ENCODE data around the gene MPDU1.
A peak's percentile ranks its signal among the peaks of the same experiment; 100 is the strongest.

The MPDU1 gene
- total RNA-seq, result 14.8 to 93.2 (median 26.1) reads per million in 9 experiments

DNA sequence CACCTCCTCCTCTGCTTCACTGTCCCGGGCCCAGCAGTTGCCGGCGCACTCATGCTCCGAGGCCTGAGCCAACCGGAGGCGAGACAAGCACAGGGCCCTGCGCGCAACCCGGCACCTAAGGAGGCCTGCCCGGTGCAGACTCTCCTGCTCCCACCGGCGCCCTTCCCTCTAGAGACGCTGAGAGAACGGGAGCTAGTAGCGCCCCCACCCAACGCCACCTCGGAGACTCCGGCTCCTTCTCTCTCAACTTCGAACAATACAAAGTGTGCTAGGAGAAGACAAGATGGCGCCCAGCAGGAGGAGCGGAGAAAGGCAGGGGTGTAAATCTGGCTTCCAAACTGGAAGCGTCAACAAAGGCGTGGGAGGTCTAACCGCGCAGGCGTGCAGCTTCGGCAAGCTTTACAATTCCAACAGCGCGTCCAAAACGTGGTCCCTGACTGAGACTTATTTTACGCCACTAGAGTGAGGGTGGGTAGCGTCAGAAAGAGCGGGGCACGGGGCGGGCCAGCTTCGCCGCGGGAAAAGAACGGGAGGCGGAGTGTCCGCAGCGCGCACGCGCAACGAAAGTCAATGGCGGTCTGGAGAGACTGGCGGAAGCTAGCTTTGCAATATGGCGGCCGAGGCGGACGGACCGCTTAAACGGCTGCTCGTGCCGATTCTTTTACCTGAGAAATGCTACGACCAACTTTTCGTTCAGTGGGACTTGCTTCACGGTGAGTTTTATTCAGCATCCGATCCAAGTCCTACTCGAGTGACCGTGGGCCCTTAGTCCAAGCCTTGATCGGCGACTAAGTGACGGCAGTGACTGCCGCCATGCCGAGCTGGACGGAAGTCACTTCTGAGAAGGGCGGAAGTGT lies at the start of gene MPDU1:
TSS of gene MPDU1 (plus strand) at position 600 of the 857 bp plus-strand sequence. CDS start at position 611, 11 bp downstream.
- H3K36me3 Mint-ChIP-seq (ENCODE audit: insufficient read depth), result peaks cover 48% of the 10 kb centered on the region
- H3K27ac Mint-ChIP-seq, result peak within 1 kb of the TSS; percentile 92 to 96
- H3K27me3 Mint-ChIP-seq, result no peaks in the 10 kb centered on the region
- ATAC-seq (replicated peaks) (peak; percentile 83), DNase-seq (peak; percentile 92 to 93 (median 93))
- peaks cover 34 to 42% of the 10 kb centered on the region in 2 donors for H3K4me1 Mint-ChIP-seq (ENCODE audit: low read depth in 2 of 2)
- H3K4me3 Mint-ChIP-seq, result peak within 1 kb of the TSS; percentile 92
- no peaks in the 10 kb centered on the region for H3K9me3 Mint-ChIP-seq

GRCh38 chr17:7538050-7538449 lies 45.6 kb upstream of the MPDU1 start:
- peaks cover 0 to 3% of the 10 kb centered on the region in 2 donors for H3K9me3 Mint-ChIP-seq
- H3K4me3 Mint-ChIP-seq, result no peak overlapping the region
- no peak for ATAC-seq (replicated peaks)
- peaks cover 3% of the 10 kb centered on the region for H3K36me3 Mint-ChIP-seq (ENCODE audit: insufficient read depth)
- H3K27me3 Mint-ChIP-seq, result peaks cover 0 to 9% of the 10 kb centered on the region in 2 donors
- H3K4me1 Mint-ChIP-seq (ENCODE audit: low read depth in 2 of 2), result no peaks in the 10 kb centered on the region
- no peak for DNase-seq
- no peak overlapping the region for H3K27ac Mint-ChIP-seq

- H3K4me3 Mint-ChIP-seq, result no peak overlapping the region
- DNase-seq (no peak), ATAC-seq (replicated peaks) (no peak)
- peaks cover 0 to 9% of the 10 kb centered on the region in 2 donors for H3K27me3 Mint-ChIP-seq
- H3K4me1 Mint-ChIP-seq (ENCODE audit: low read depth in 2 of 2), result no peaks in the 10 kb centered on the region
- no peak overlapping the region for H3K27ac Mint-ChIP-seq
- peaks cover 3% of the 10 kb centered on the region for H3K36me3 Mint-ChIP-seq (ENCODE audit: insufficient read depth)
- peaks cover 0 to 3% of the 10 kb centered on the region in 2 donors for H3K9me3 Mint-ChIP-seq
Measured at GRCh38 chr17:7538891-7539545, 44.6 kb upstream of the MPDU1 start.

DNA sequence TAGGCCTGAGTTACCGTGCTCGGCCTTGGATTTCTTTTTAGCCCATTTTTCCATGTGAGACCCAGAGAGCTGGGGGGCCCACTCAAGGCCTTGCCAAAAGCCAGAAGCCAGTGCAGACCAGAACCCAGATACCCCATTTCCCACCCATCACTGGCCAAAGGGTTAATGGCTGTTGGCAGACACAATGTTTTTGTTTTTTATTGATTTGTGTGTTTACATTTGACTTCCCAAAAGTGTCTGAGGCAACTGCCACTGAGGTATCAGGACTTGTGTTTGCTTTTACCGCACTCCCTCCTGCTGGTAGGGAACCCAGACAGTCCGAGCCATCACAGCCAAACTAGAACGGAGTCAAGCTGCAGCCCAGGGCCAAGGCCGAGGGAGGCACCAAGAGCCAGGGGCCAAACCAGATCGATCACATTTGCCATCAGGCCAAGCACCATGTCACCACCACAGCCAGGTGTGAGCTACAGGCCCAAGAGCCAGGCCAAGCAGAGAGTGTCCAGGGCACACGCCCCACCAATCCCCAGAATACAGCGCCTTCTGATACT lies 42.5 kb upstream of the MPDU1 start:
- ATAC-seq (replicated peaks) (no peak), DNase-seq (no peak)
- Mint-ChIP-seq H3K4me3 (no peak overlapping the region), H3K27me3 (peaks cover 0 to 9% of the 10 kb centered on the region in 2 donors), H3K27ac (no peak overlapping the region), H3K9me3 (peaks cover 0 to 3% of the 10 kb centered on the region in 2 donors), H3K4me1 (ENCODE audit: low read depth in 2 of 2) (no peaks in the 10 kb centered on the region), H3K36me3 (ENCODE audit: insufficient read depth) (peaks cover 3% of the 10 kb centered on the region)

DNA sequence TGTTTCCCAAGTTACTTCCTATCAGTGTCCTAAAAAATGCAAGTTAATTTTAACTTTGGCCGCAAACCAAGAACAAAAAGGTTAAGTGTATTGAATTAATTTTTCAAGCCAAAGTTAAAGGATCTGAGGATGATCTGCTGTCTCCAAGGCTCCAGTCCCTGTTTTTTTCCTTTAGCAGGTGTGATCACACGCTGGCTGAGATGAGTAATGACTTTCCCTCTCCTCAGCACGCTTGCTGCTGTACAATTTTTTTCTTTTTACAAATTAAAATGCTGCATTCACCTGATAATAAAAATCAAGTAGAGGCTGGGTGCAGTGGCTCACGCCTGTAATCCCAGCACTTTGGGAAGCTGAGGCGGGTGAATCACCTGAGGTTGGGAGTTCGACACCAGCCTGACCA lies 38.7 kb upstream of the MPDU1 start:
- ATAC-seq (replicated peaks), result no peak
- no peak for DNase-seq
- Mint-ChIP-seq H3K27ac (no peak overlapping the region), H3K4me1 (ENCODE audit: low read depth in 2 of 2) (peaks cover 14 to 18% of the 10 kb centered on the region in 2 donors), H3K9me3 (no peaks in the 10 kb centered on the region), H3K27me3 (no peaks in the 10 kb centered on the region), H3K36me3 (ENCODE audit: insufficient read depth) (peaks cover 5% of the 10 kb centered on the region), H3K4me3 (no peak overlapping the region)

- peak in 2 of 3 experiments; percentile 23 to 27 for DNase-seq
- Mint-ChIP-seq H3K4me3 (peak within 1 kb of the TSS; percentile 74 to 87), H3K27ac (peak within 1 kb of the TSS; percentile 91 to 94), H3K9me3 (no peaks in the 10 kb centered on the region), H3K4me1 (ENCODE audit: low read depth in 2 of 2) (peaks cover 33 to 42% of the 10 kb centered on the region in 2 donors), H3K36me3 (ENCODE audit: insufficient read depth) (peaks cover 10% of the 10 kb centered on the region), H3K27me3 (no peaks in the 10 kb centered on the region)
- ATAC-seq (replicated peaks), result peak; percentile 59
Measured at GRCh38 chr17:7548585-7549400, 34.9 kb upstream of the MPDU1 start, which contains the start of gene TNFSF12. Gene TNFSF12, plus strand, starts transcription at chr17:7549058. Its CDS starts 96 bp downstream, at chr17:7549154.

GRCh38 chr17:7549401-7550055 lies 34.1 kb upstream of the MPDU1 start:
- H3K9me3 Mint-ChIP-seq, result no peaks in the 10 kb centered on the region
- peak; percentile 54 for ATAC-seq (replicated peaks)
- H3K4me3 Mint-ChIP-seq, result peak overlapping the region; percentile 74 to 87
- H3K27ac Mint-ChIP-seq, result peak overlapping the region; percentile 3 to 94
- peaks cover 10% of the 10 kb centered on the region for H3K36me3 Mint-ChIP-seq (ENCODE audit: insufficient read depth)
- DNase-seq, result peak in 1 of 3 experiments; percentile 24
- H3K4me1 Mint-ChIP-seq (ENCODE audit: low read depth in 2 of 2), result peaks cover 35 to 44% of the 10 kb centered on the region in 2 donors
- no peaks in the 10 kb centered on the region for H3K27me3 Mint-ChIP-seq

- no peak for ATAC-seq (replicated peaks)
- Mint-ChIP-seq H3K27ac (peak overlapping the region; percentile 3 to 94), H3K27me3 (no peaks in the 10 kb centered on the region), H3K36me3 (ENCODE audit: insufficient read depth) (peaks cover 10% of the 10 kb centered on the region), H3K4me3 (peak overlapping the region; percentile 74 to 87), H3K9me3 (no peaks in the 10 kb centered on the region), H3K4me1 (ENCODE audit: low read depth in 2 of 2) (peaks cover 40 to 45% of the 10 kb centered on the region in 2 donors)
- DNase-seq, result no peak
Measured at GRCh38 chr17:7550344-7550743, 33.3 kb upstream of the MPDU1 start.

DNA sequence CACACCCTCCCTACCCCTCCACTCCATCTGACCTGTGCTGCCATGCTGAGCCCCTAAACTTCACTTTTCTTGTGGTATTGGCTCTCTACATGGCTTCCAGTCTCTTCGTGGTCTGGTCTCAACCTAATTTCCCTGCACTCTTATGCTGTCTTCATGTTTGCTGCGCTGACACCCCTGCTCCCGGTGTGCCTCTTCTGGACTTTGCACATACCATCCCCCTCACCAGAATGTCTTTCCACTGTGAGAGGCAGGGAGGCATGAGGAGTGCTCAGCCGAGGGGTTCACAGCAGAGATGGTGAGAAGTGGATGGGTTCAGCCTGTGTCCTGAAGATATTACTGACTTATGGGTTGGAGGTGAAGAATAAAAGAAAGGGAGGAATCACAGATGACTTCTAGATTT lies 32.3 kb upstream of the MPDU1 start:
- Mint-ChIP-seq H3K4me1 (ENCODE audit: low read depth in 2 of 2) (peaks cover 44 to 49% of the 10 kb centered on the region in 2 donors), H3K9me3 (no peaks in the 10 kb centered on the region), H3K27ac (peak overlapping the region; percentile 1 to 94), H3K4me3 (no peak overlapping the region), H3K27me3 (no peaks in the 10 kb centered on the region), H3K36me3 (ENCODE audit: insufficient read depth) (peaks cover 11% of the 10 kb centered on the region)
- DNase-seq, result no peak
- ATAC-seq (replicated peaks), result no peak

- DNase-seq (no peak), ATAC-seq (replicated peaks) (peak; percentile 67)
- Mint-ChIP-seq H3K9me3 (no peaks in the 10 kb centered on the region), H3K4me1 (ENCODE audit: low read depth in 2 of 2) (peaks cover 46% of the 10 kb centered on the region in 2 donors), H3K4me3 (peak overlapping the region; percentile 13 to 25), H3K27ac (peak overlapping the region; percentile 67 to 94), H3K27me3 (no peaks in the 10 kb centered on the region), H3K36me3 (ENCODE audit: insufficient read depth) (peaks cover 15% of the 10 kb centered on the region)
Measured at GRCh38 chr17:7552621-7553051, 31.0 kb upstream of the MPDU1 start.

DNA sequence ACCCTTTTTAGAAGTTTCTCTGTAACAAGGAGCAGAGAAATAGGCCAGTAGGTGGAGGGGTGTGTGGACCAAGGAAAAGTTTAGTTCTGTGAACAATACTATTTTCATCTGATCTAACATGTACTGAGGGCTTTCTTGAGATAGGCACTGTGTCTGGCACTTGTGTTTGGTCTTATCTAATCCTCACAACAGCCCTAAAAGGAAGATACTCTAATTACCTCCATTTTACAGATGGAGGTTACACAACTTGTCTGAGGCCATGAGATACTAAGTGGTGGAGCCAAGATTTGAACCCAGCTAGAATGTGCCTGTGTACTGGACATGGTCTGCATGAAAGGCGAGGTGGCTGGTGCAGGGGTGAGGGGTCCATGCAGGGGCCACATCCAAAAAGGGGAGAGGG lies 30.3 kb upstream of the MPDU1 start:
- Mint-ChIP-seq H3K27ac (peak overlapping the region; percentile 67 to 94), H3K9me3 (no peaks in the 10 kb centered on the region), H3K4me1 (ENCODE audit: low read depth in 2 of 2) (peaks cover 40 to 44% of the 10 kb centered on the region in 2 donors), H3K27me3 (no peaks in the 10 kb centered on the region), H3K36me3 (ENCODE audit: insufficient read depth) (peaks cover 11% of the 10 kb centered on the region), H3K4me3 (peak overlapping the region in 1 of 2 donors; percentile 35)
- DNase-seq (no peak), ATAC-seq (replicated peaks) (no peak)

DNA sequence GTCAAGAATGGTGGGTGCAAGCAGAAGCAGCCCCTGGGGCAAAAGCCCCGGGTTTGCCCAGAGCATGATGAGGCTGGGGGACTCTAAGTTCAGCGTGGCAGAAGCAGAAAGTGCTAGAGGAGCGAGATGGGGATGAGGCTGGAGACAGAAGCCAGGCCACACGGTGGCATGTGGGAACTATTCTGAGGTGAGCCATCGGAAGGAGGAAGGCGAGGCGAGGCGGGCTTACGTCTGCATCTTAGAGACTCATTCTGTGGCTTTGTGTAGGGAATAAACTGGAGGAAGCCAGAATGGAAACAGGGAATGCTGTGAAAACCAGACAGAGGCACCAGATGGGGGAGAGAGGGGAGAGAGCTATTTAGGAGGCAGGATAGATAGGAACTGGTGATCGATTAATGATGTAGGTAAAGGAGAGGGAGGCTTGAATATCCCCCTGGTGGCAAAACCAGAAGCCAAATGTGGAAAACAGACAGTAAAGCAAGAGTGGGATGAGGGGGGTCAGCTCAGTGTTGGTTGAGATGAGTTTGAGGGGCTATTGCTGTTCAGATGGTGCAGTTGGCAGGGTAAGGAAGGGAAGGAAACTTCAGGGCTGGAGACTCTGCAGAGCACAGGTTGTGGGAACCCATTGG lies 28.2 kb upstream of the MPDU1 start:
- no peaks in the 10 kb centered on the region for H3K27me3 Mint-ChIP-seq

More for the DNA sequence above, 28.2 kb upstream of the MPDU1 start:
- peak overlapping the region in 1 of 2 donors; percentile 87 for H3K27ac Mint-ChIP-seq
- DNase-seq (no peak), ATAC-seq (replicated peaks) (no peak)
- no peaks in the 10 kb centered on the region for H3K9me3 Mint-ChIP-seq
- peaks cover 11% of the 10 kb centered on the region for H3K36me3 Mint-ChIP-seq (ENCODE audit: insufficient read depth)
- peaks cover 36 to 37% of the 10 kb centered on the region in 2 donors for H3K4me1 Mint-ChIP-seq (ENCODE audit: low read depth in 2 of 2)
- H3K4me3 Mint-ChIP-seq, result no peak overlapping the region
